ENCODE measurements around the gene CEP112. TPM values are rescaled to one million over a fixed set of nuclear protein-coding genes. Genes with fewer than 3 reads are reported as not detected.
"Not testable (repeated sequence)": the region's sequence is repeated elsewhere in the genome, so short reads cannot be mapped to it uniquely, and the experiment has no call there.

Gene CEP112
- total RNA-seq, 1 experiment from 2014 or later: 2.8 TPM

DNA sequence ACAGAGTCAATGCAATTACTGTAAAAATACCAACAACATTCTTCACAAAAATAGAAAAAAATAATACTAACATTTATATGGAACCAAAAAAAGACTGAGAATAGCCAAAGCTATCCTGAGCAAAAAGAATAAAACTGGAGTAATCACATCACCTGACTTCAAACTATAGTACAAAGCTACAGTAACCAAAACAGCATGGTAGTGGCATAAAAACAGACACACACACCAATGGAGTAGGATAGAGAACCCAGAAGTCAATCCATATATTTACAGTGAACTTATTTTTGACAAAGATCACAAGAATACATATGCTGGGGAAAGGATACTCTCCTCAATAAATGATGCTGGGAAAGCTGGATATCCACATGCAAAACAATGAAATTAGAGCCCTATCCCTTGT, 84.2 kb downstream of the CEP112 start:
- DNase-seq (ENCODE audit: low read depth): no peak
- in situ Hi-C loops (cut with HindIII; ENCODE audit: low pct_unique_long_range_greater_than_20kb, low sequenced_read_pairs): no loop called here

GRCh38 chr17:66098040-66098439, 93.9 kb downstream of the CEP112 start:
- in situ Hi-C loops (cut with HindIII; ENCODE audit: low pct_unique_long_range_greater_than_20kb, low sequenced_read_pairs): no loop called here
- DNase-seq (ENCODE audit: low read depth): no peak

- in situ Hi-C loops (cut with HindIII; ENCODE audit: low pct_unique_long_range_greater_than_20kb, low sequenced_read_pairs): no loop called here
- DNase-seq (ENCODE audit: low read depth): no peak
Observed at GRCh38 chr17:66094727-66095126, 97.2 kb downstream of the CEP112 start.

DNA sequence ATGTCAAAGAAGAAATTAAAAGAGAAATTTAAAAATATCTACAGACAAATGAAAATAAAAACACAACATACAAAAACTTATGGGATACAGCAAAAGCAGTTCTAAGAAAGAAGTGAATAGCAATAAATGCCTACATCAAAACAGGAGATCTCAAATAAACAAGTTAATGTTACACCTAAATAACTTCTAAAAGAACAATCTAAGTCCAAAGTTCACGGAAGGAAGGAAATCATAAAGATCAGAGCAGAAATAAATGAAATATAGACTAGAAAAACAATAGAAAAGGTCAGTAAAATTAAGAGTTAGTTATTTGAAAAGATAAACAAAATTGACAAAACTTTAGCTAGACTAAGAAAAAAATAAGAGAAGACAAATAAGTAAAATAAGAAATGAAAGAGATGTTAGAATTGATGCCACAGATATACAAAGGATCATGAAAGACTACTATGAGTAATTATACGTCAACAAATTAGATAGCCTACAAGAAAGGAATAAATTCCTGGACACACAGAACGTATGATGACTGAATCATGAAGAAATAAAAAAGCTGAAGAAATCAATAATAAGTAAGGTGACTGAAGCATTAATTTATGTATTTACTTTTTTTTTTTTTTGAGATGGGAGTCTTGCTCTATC, 100.4 kb downstream of the CEP112 start:
- in situ Hi-C loops (cut with HindIII; ENCODE audit: low pct_unique_long_range_greater_than_20kb, low sequenced_read_pairs): no loop called here
- no peak for DNase-seq (ENCODE audit: low read depth)

- DNase-seq (ENCODE audit: low read depth): no peak
- in situ Hi-C loops (cut with HindIII; ENCODE audit: low pct_unique_long_range_greater_than_20kb, low sequenced_read_pairs): no loop called here
Observed at GRCh38 chr17:66089764-66090163, 102.2 kb downstream of the CEP112 start.

GRCh38 chr17:66088173-66088572, 103.8 kb downstream of the CEP112 start:
- in situ Hi-C loops (cut with HindIII; ENCODE audit: low pct_unique_long_range_greater_than_20kb, low sequenced_read_pairs): no loop called here
- no peak for DNase-seq (ENCODE audit: low read depth)

DNA sequence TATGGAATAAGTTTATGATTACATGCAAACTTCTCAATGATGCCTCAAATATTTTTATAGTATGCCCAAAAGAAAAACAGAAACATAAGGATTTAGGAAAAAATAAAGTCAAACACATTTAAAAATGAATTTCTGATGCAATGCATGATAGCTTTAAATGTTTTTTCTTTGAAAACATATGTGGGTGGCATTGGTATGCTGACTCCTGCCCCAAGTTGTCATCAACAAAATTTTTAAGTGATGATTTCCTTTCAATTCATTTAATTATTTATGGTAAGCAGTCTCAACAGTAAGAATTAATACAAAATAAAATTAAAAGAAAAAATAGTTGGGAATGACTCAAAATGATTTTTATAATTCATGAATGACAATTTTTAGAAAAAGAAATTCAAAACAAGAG, 104.9 kb downstream of the CEP112 start:
- in situ Hi-C loops (cut with HindIII; ENCODE audit: low pct_unique_long_range_greater_than_20kb, low sequenced_read_pairs): no loop called here
- DNase-seq (ENCODE audit: low read depth): no peak

- in situ Hi-C loops (cut with HindIII; ENCODE audit: low pct_unique_long_range_greater_than_20kb, low sequenced_read_pairs): no loop called here
Observed at GRCh38 chr17:66085221-66085620, 106.7 kb downstream of the CEP112 start.

DNA sequence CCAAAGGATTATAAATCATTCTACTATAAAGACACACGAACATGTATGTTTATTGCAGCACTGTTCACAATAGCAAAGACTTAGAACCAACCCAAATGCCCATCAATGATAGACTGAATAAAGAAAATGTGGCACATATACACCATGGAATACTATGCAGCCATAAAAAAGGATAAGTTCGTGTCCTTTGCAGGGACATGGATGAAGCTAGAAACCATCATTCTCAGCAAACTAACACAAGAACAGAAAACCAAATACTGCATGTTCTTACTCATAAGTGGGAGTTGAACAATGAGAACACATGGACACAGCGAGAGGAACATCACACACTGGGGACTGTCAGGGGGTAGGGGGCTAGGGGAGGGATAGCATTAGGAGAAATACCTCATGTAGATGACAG, 111.3 kb downstream of the CEP112 start:
- not testable (repeated sequence) for DNase-seq (ENCODE audit: low read depth)

More at GRCh38 chr17:66085221-66085620, 106.7 kb downstream of the CEP112 start:
- DNase-seq (ENCODE audit: low read depth): no peak

DNA sequence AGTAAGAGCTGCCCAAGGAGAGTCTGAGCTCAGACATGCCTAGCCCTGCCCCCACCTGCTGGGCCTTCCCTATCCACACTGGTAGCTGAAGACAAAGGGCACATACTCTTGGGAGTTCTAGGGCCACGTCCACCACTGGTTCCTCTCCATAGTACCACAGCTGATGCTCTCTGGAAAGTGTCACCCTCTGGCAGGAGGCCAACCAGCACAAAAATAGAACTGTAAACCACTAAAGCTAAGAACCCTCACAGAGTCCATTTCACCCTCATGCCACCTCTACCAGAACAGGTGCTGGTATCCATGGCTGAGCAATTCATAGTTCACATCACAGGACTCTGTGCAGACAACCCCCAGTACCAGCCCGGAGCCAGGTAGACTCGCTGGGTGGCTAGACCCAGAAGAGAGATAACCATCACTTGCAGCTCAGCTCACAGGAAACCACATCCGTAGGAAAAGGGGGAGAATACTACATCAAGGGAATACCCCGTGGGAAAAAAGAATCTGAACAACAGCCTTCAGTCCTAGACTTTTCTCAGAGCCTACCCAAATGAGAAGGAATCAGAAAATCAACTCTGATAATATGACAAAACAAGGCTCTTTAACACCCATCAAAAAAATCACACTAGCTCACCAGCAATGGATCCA, 115.3 kb downstream of the CEP112 start:
- in situ Hi-C loops (cut with HindIII; ENCODE audit: low pct_unique_long_range_greater_than_20kb, low sequenced_read_pairs): no loop called here

More for the DNA sequence above, 111.3 kb downstream of the CEP112 start:
- in situ Hi-C loops (cut with HindIII; ENCODE audit: low pct_unique_long_range_greater_than_20kb, low sequenced_read_pairs): not testable (repeated sequence)

GRCh38 chr17:66073384-66073783, 118.5 kb downstream of the CEP112 start:
- in situ Hi-C loops (cut with HindIII; ENCODE audit: low pct_unique_long_range_greater_than_20kb, low sequenced_read_pairs): no loop called here
- no peak for DNase-seq (ENCODE audit: low read depth)

More for the DNA sequence above, 115.3 kb downstream of the CEP112 start:
- no peak for DNase-seq (ENCODE audit: low read depth)

GRCh38 chr17:66063686-66064085, 128.2 kb downstream of the CEP112 start:
- in situ Hi-C loops (cut with HindIII; ENCODE audit: low pct_unique_long_range_greater_than_20kb, low sequenced_read_pairs): no loop called here
- no peak for DNase-seq (ENCODE audit: low read depth)

DNA sequence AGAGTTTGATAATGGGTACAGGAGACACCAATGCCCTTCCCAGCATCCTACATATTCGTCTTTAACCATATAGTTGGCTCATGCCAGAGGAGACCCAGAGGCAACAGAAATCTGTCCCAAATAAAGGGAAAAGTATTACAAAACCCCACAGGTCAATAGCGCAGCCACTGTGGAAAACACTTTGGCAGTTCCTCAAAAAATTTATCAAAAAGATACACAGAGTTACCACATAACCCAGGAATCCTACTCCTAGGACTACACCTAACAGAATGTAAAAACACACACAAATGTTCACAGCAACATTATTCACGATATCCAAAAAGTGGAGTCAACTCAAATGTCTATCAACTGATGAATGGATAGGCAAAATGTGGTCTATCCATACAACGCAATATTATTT, 135.8 kb downstream of the CEP112 start:
- DNase-seq (ENCODE audit: low read depth): no peak
- in situ Hi-C loops (cut with HindIII; ENCODE audit: low pct_unique_long_range_greater_than_20kb, low sequenced_read_pairs): no loop called here

GRCh38 chr17:66054242-66054641, 137.7 kb downstream of the CEP112 start:
- DNase-seq (ENCODE audit: low read depth): no peak
- in situ Hi-C loops (cut with HindIII; ENCODE audit: low pct_unique_long_range_greater_than_20kb, low sequenced_read_pairs): no loop called here

DNA sequence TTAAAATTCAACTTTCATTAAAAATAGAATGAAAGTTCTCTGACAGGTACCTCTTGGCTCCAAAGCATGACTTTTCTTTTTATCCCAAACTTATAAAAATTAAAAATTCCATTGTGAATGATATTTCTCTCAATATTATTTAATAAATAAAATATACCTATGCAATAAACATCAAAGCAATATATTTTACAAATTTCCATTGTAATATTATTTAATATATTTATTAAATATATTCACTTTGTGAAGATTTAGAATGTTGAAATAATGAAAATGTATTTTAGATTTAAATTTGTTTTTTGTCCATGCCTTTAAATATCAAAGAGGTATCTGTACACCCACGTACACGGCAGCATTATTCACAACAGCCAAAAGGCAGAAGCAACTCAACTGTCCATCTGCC, 147.8 kb downstream of the CEP112 start:
- in situ Hi-C loops (cut with HindIII; ENCODE audit: low pct_unique_long_range_greater_than_20kb, low sequenced_read_pairs): no loop called here
- no peak for DNase-seq (ENCODE audit: low read depth)

DNA sequence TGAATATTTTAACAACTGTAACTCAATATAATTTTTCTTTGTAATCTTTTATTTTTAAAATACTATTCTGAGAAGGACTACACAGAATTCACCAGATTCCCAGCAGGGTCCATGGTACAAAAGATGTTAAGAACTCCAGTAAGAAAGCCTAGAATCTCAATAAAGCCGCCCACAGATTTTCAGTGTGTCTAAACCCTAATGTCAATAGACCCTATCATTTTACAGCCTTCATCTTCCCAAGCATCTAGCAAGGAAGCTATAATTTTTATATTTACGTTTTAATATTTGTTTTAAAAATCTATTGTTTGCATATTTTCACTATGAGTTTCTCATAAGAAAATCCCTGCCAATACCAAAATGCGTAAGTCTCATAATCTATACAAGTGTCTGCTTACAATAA, 148.5 kb downstream of the CEP112 start:
- in situ Hi-C loops (cut with HindIII; ENCODE audit: low pct_unique_long_range_greater_than_20kb, low sequenced_read_pairs): no loop called here
- no peak for DNase-seq (ENCODE audit: low read depth)

GRCh38 chr17:66040402-66040801, 151.5 kb downstream of the CEP112 start:
- in situ Hi-C loops (cut with HindIII; ENCODE audit: low pct_unique_long_range_greater_than_20kb, low sequenced_read_pairs): no loop called here
- DNase-seq (ENCODE audit: low read depth): no peak

DNA sequence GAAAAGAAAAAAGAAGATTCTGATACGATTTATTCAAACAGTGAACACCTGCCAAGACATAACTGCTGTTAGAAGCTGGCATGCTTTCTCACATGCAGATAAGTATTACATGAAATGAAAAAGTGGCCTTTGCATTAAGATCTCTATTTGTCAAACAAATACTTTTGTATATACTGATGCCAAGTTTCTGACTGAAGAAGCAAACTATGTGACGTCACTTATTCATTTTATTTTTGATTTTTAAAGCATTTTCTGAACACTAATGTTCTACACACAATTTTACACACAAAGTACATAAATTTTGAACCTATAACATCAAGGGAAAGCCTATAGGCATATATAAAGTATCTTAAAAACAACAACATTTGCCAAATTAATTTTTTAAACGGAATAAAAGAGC, 153.8 kb downstream of the CEP112 start:
- in situ Hi-C loops (cut with HindIII; ENCODE audit: low pct_unique_long_range_greater_than_20kb, low sequenced_read_pairs): no loop called here
- no peak for DNase-seq (ENCODE audit: low read depth)

- in situ Hi-C loops (cut with HindIII; ENCODE audit: low pct_unique_long_range_greater_than_20kb, low sequenced_read_pairs): no loop called here
- DNase-seq (ENCODE audit: low read depth): no peak
Observed at GRCh38 chr17:66037221-66037620, 154.7 kb downstream of the CEP112 start.

DNA sequence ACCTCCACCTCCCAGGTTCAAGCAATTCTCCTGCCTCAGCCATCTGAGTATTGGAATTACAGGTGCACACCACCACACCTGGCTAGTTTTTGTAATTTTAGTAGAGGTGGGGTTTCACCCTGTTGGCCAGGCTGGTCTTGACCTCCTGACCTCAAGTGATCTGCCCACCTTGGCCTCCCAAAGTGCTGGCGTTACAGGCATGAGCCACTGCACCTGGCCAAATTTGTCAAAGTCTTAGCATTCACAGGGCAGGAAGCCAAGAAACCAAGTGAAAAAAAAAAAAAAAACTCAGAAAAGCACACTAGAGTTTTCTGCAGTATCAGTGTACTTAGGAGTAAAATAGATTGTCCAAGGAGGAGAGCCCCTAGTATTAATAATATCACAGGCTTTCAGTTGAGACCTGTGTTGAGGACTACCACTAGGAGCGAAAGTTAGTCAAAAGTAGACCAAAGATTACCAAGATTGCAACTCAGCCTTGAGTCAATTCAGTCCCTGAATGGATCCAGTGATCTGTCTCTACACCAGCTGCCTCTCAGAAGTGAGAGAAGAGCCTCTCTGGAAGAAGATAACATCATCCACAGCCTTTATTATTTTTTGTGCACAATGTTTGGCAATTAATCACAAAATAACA, 159.7 kb downstream of the CEP112 start:
- in situ Hi-C loops (cut with HindIII; ENCODE audit: low pct_unique_long_range_greater_than_20kb, low sequenced_read_pairs): no loop called here
- DNase-seq (ENCODE audit: low read depth): no peak

Measured in Caki2 (cell line).